Activated CD8-positive, alpha-beta memory T cell treated with anti-CD3 and anti-CD28 coated beads for 36 hours (primary cell): ENCODE results near the gene PRSS27. TPM values are rescaled to one million over a fixed set of nuclear protein-coding genes. Genes with fewer than 3 reads are reported as not detected.
"Not testable (repeated sequence)": the region's sequence is repeated elsewhere in the genome, so short reads cannot be mapped to it uniquely, and the experiment has no call there.

Experiments
- CTCF ChIA-PET: fragments of 350-600 bp; sonication (Branson Sonifier 250); formaldehyde crosslinking; loops from one replicate; lab custom pipeline; 2021; ENCODE audit warnings: antibody characterized with exemption; lab: Charles Lee
- POLR2A ChIA-PET: fragments of 350-600 bp; sonication (Branson Sonifier 250); formaldehyde crosslinking; loops from one replicate; lab custom pipeline; 2021; ENCODE audit warnings: antibody characterized with exemption; lab: Charles Lee
- total RNA-seq, 2 experiments: library from RNA; stranded (reverse); gene quantifications; one replicate each; pipeline ENCODE4 v1.2.3, GENCODE V29; 2021

The PRSS27 gene
- total RNA-seq, 2 experiments from 2014 or later: 1.3 to 1.4 TPM

- POLR2A ChIA-PET: no interaction called here
These were observed 17.9 kb upstream of the PRSS27 start for GRCh38 chr16:2737895-2738418.

GRCh38 chr16:2737238-2737605, 17.2 kb upstream of the PRSS27 start:
- POLR2A ChIA-PET: no interaction called here
- CTCF ChIA-PET: no interaction called here

More at GRCh38 chr16:2737895-2738418, 17.9 kb upstream of the PRSS27 start:
- CTCF ChIA-PET: no interaction called here

GRCh38 chr16:2736476-2737237, 16.6 kb upstream of the PRSS27 start:
- ChIA-PET CTCF (no interaction called here), POLR2A (no interaction called here)

GRCh38 chr16:2734844-2735515, 15.0 kb upstream of the PRSS27 start:
- POLR2A ChIA-PET: no interaction called here
- CTCF ChIA-PET: interaction anchor here (1.1 kb wide), 1 partner anchor 16 kb away, joined by 3 read pairs; no protein-coding TSS in a partner anchor

GRCh38 chr16:2728034-2728433, 8.0 kb upstream of the PRSS27 start:
- ChIA-PET POLR2A (no interaction called here), CTCF (interaction anchor here (1.1 kb wide), 1 partner anchor 24 kb away, joined by 3 read pairs; the partner anchor contains the start of gene SRRM2)

GRCh38 chr16:2726923-2727322, 6.9 kb upstream of the PRSS27 start:
- ChIA-PET CTCF (no interaction called here), POLR2A (no interaction called here)

GRCh38 chr16:2724816-2725348, 4.9 kb upstream of the PRSS27 start:
- ChIA-PET POLR2A (no interaction called here), CTCF (interaction anchor here (1.2 kb wide), 1 partner anchor 61 kb away, joined by 3 read pairs; no protein-coding TSS in a partner anchor)

GRCh38 chr16:2724088-2724676, 4.2 kb upstream of the PRSS27 start:
- ChIA-PET CTCF (interaction anchor here (1.2 kb wide), 1 partner anchor 60 kb away, joined by 3 read pairs; no protein-coding TSS in a partner anchor), POLR2A (no interaction called here)

- CTCF ChIA-PET, POLR2A ChIA-PET: not testable (repeated sequence)
These were observed 1.7 kb upstream of the PRSS27 start for GRCh38 chr16:2721634-2722173.

GRCh38 chr16:2720719-2721633, 952 bp upstream of the PRSS27 start:
- CTCF ChIA-PET: no interaction called here
- POLR2A ChIA-PET: no interaction called here

- POLR2A ChIA-PET: interaction anchor here (0.6 kb wide), 1 partner anchor 155 kb away, joined by 3 read pairs; no protein-coding TSS in a partner anchor
- CTCF ChIA-PET: interaction anchor here (0.5 to 1.4 kb wide), 3 partner anchors 123 to 168 kb away, joined by 3 to 5 read pairs (median 3); no protein-coding TSS in a partner anchor
These were observed 528 bp downstream of the PRSS27 start for GRCh38 chr16:2719328-2720063.

- ChIA-PET CTCF (no interaction called here), POLR2A (interaction anchor here (1.0 kb wide), 1 partner anchor 35 kb away, joined by 3 read pairs; the partner anchor contains the start of gene KCTD5)
These were observed 2.4 kb downstream of the PRSS27 start for GRCh38 chr16:2717383-2718263.

- ChIA-PET CTCF (no interaction called here), POLR2A (no interaction called here)
These were observed 3.1 kb downstream of the PRSS27 start for GRCh38 chr16:2716948-2717347.

- ChIA-PET CTCF (no interaction called here), POLR2A (no interaction called here)
These were observed 3.8 kb downstream of the PRSS27 start for GRCh38 chr16:2715966-2716885.

GRCh38 chr16:2715519-2715918, 4.5 kb downstream of the PRSS27 start:
- CTCF ChIA-PET: no interaction called here
- POLR2A ChIA-PET: no interaction called here

GRCh38 chr16:2715064-2715463, 5.0 kb downstream of the PRSS27 start:
- ChIA-PET CTCF (no interaction called here), POLR2A (interaction anchor here (0.5 kb wide), 1 partner anchor 39 kb away, joined by 7 read pairs; no protein-coding TSS in a partner anchor)
